Prostate gland (tissue), 2 donors: ENCODE results near the gene ZNRF1. TPM values are rescaled to one million over a fixed set of nuclear protein-coding genes. Genes with fewer than 3 reads are reported as not detected.

Experiments used
- DNase-seq: peaks from one replicate; pipeline ENCODE4 v3.0.0-alpha.2; 2019; ENCODE audit warnings: low spot score
- H3K27ac ChIP-seq, 2 donors: fragments of 200-600 bp; sonication (generic); 2 replicates each; pipeline ENCODE4 v1.5.1; 2017 to 2019
- H3K27me3 ChIP-seq: fragments of 200-600 bp; sonication (generic); replicated peaks from 2 replicates; pipeline ENCODE4 v1.5.1; 2019; ENCODE audit not compliant: insufficient read depth
- H3K36me3 ChIP-seq, 2 donors: fragments of 200-600 bp; sonication (generic); 1 replicate in 1 of 2; 2 replicates in 1 of 2; pipeline versions ENCODE4 v1.5.1 to v1.8.1; 2017 to 2019
- H3K4me1 ChIP-seq: fragments of 200-600 bp; sonication (generic); replicated peaks from 2 replicates; pipeline ENCODE4 v1.5.1; 2019
- H3K4me3 ChIP-seq, 2 donors: fragments of 200-600 bp; sonication (generic); 2 replicates each; pipeline ENCODE4 v1.5.1; 2017 to 2019
- H3K9me3 ChIP-seq: fragments of 200-600 bp; sonication (generic); 2 replicates; pipeline ENCODE4 v1.5.1; 2017
- POLR2A ChIP-seq: fragments of 450-650 bp; IDR thresholded peaks from one replicate; pipeline ENCODE4 v1.6.1; 2016; ENCODE audit warnings: antibody characterized with exemption, mild to moderate bottlenecking
- POLR2AphosphoS5 ChIP-seq: sonication (generic); formaldehyde crosslinking; IDR thresholded peaks from one replicate; pipeline ENCODE4 v1.6.1; 2017; ENCODE audit warnings: antibody characterized with exemption
- WGBS: methylation state at CpG from one replicate; pipeline ENCODE4 v1.1.5; 2018; 5-methylcytosine and 5-hydroxymethylcytosine counted together
- intact Hi-C: fragments of 100-400 bp; cut with DNase I; formaldehyde crosslinking; loops from one replicate; pipeline ENCODE4 v1.14.2; 2022
- total RNA-seq, 2 donors: library from RNA; depleted of rRNA; stranded (reverse); fragments of >200 nt; gene quantifications; one replicate each; pipeline ENCODE4 v1.1.0, GENCODE V29; 2016
- TF ChIP-seq, protein P1 (sequence below), 4 experiments: fragments of 200-600 bp in 2 of 4; fragments of 450-650 bp in 2 of 4; sonication (generic) in 2 of 4; IDR thresholded peaks; 1 replicate in 3 of 4; 2 replicates in 1 of 4; pipeline ENCODE4 v1.5.1; 2016 to 2019; ENCODE audit warnings: antibody characterized with exemption in 4 of 4, mild to moderate bottlenecking in 2 of 4, moderate library complexity in 2 of 4

Gene ZNRF1
- total RNA-seq, 2 donors from 2014 or later, result 15.6 to 64.2 TPM

DNA sequence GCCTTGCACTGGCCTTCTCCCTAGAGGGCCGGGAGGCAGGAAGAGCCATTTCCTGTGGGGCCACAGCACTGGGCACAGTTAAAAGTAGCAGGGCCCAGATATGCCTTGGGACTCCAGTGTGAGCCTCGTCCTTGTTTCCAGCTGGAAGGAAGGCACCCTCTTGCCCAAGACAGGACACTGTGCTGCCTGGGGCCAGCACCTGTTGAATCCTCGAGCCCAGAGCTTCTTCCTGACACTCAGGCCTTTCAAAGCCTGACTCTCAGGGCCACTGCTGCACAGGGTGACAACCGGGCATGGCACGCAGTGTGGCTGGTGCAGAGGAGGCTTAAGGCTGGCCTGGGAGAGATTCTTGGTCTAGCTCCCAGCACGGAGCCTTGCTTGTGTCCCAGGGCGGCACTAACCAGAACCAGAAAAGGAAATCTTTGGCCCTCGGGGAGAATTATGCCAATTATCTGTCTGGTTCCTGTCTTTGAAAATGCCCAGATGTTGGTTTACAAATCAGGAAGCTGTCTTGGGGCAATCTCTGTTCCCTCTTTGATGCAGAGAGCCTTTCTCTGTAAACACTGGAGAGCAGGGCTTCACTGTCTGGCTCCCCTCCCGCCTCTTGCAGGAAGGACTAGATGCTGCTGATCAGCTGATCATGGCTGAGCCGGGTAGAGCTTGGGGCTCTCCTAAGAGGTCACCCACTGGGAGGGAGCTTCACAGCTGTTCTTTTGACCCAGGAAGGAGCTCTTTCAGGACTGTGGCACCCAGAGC is 106.7 kb downstream of the ZNRF1 start:
- no peaks in the 10 kb centered on the region for H3K4me1 ChIP-seq

DNA sequence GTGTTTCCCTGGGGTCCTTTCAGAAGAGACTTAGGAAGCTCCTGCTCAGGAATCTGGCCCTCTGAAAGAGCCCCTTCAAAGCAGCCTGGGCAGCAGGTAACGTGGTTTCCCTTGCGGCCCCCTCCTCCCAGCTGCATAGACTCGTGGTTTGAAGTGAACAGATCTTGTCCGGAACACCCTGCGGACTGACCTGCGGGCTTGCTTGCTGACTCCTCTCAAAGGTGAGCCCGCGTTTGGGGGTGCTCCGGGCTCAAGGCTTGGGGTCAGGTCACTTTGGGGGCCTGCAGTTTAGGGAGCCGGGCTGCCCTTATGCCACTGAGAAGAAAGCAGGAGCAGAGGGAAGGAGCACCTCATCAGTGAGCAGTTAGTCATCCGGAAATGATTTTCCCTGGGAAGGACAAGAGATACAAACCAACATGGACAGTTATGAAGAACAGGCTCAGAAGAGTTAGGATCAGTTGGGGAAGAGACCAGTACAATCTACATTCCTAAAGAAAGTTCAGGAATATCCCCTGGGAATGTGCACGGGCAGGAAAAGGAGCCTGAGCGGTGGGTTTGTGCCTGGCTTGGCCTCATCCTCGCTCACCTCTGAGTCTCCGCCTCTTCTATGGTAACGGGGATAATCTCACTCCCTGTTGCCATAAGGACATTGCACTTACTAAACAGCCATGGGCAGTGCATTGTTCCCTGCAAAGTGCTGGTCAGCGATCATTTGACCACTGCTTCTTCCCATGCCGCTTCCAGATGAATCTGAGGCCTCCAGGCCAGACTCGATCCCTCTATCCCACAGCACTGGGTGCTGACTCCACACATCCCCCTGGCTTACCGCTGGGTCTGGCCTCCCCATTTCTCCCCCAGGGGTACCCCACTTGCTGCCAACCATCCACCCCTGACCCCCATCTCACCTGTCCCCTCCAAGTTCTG is 107.8 kb downstream of the ZNRF1 start:
- no peak for TF ChIP-seq POLR2AphosphoS5
- no peak for TF ChIP-seq POLR2A
- TF ChIP-seq, protein P1, sequence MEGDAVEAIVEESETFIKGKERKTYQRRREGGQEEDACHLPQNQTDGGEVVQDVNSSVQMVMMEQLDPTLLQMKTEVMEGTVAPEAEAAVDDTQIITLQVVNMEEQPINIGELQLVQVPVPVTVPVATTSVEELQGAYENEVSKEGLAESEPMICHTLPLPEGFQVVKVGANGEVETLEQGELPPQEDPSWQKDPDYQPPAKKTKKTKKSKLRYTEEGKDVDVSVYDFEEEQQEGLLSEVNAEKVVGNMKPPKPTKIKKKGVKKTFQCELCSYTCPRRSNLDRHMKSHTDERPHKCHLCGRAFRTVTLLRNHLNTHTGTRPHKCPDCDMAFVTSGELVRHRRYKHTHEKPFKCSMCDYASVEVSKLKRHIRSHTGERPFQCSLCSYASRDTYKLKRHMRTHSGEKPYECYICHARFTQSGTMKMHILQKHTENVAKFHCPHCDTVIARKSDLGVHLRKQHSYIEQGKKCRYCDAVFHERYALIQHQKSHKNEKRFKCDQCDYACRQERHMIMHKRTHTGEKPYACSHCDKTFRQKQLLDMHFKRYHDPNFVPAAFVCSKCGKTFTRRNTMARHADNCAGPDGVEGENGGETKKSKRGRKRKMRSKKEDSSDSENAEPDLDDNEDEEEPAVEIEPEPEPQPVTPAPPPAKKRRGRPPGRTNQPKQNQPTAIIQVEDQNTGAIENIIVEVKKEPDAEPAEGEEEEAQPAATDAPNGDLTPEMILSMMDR (IDR thresholded peaks at IDR 0.05), result no peak
- no peaks in the 10 kb centered on the region for H3K27me3 ChIP-seq
- no peak overlapping the region for H3K27ac ChIP-seq
- H3K36me3 ChIP-seq, result no peaks in the 10 kb centered on the region
- DNase-seq, result no peak
- H3K9me3 ChIP-seq, result no peaks in the 10 kb centered on the region
- H3K4me1 ChIP-seq, result no peaks in the 10 kb centered on the region
- H3K4me3 ChIP-seq, result no peak overlapping the region
- intact Hi-C loops, result loop anchor here (10.0 kb wide), 1 partner anchor 62 kb away; no protein-coding TSS in a partner anchor
- 91% methylated on average over 20 of the region's 20 CpGs for WGBS

More for the DNA sequence above, 106.7 kb downstream of the ZNRF1 start:
- no peak for DNase-seq
- no peak overlapping the region for H3K4me3 ChIP-seq
- no peak for TF ChIP-seq POLR2A
- TF ChIP-seq, protein P1 (IDR thresholded peaks at IDR 0.05), result no peak
- TF ChIP-seq POLR2AphosphoS5, result no peak
- 44% methylated on average over 10 of the region's 10 CpGs for WGBS
- no peaks in the 10 kb centered on the region for H3K9me3 ChIP-seq
- intact Hi-C loops, result loop anchor here (10.0 kb wide), 1 partner anchor 61 kb away; no protein-coding TSS in a partner anchor
- peak overlapping the region in 1 of 2 donors; percentile 32 for H3K27ac ChIP-seq
- H3K27me3 ChIP-seq, result no peaks in the 10 kb centered on the region
- H3K36me3 ChIP-seq, result no peaks in the 10 kb centered on the region

DNA sequence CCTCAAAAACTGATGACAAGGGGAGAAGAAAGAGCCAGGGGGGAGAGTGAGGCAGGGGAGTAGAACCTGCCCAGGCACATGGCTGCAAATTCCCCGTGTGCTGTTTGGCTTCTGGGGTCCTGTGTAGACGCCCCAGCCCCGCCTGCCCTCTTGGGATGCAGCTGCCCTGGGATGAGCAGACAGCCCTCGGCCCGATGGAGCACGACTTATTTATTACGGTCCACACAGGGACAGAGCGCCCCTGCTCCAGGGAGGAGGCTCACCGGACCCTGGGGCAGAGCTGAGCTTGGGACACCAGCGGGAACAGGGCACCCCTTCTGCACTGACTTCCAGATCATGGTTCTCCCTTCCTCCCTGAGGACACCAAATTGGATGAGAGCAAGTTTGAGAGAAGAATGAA is 108.7 kb downstream of the ZNRF1 start:
- no peak for DNase-seq
- WGBS, result 77% methylated on average over 10 of the region's 10 CpGs

DNA sequence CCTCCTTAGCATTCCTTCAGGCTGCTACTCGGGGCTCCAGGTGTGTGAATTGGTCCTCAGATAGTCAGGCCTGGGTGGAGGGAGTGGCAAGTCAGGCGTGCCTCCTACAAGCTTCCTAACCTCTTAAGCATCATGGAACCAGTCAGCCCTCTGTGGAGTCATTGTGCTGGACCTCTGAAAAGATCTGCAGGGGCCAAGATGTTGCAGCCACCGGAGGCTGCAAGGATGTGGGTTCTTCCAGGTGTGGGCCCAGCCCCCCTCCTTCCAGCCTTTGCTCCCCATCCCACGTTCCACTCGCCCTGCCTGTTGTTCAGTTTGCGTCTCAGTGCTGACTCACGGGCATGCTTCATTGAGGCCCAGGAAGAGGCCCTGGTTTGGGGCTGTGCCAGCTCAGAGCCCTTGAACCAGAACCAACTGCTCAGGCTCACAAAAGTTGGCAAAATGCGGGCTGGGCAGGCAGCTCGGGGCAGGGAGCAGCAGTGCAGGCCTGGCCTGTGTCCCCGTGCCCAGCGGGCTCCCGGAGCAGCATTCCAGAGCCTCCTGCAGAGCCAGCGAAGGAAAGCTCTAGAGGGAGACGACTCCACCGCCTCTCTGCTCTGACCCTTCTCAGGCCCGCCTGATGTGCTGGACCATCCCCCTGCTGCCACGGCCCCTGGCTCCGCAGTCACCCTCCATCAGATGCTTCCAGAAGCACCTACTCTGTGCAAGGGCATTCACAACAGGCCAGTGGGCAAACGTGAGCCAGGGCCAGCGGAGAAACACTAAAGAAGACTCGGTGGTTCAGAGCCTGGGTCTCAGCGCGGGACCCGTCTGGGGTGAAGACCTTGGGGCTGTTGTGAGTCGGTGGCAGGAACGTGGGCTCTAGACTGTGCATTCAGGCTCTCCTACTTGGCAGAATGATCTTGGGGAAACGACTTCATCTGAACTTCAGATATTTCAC is 110.2 kb downstream of the ZNRF1 start:
- peak; percentile 69 for TF ChIP-seq POLR2AphosphoS5
- TF ChIP-seq, protein P1 (IDR thresholded peaks at IDR 0.05), result peak in 1 of 4 experiments; percentile 6
- TF ChIP-seq POLR2A, result peak; percentile 20
- intact Hi-C loops, result loop anchor here (10.0 kb wide), 1 partner anchor 64 kb away; no protein-coding TSS in a partner anchor
- Histone ChIP-seq H3K9me3 (no peaks in the 10 kb centered on the region), H3K27me3 (no peaks in the 10 kb centered on the region), H3K4me3 (no peak overlapping the region), H3K4me1 (no peaks in the 10 kb centered on the region), H3K36me3 (no peaks in the 10 kb centered on the region), H3K27ac (peak overlapping the region; percentile 52 to 65)
- DNase-seq, result peak; percentile 79
- WGBS, result 38% methylated on average over 23 of the region's 27 CpGs

More for the DNA sequence above, 108.7 kb downstream of the ZNRF1 start:
- no peaks in the 10 kb centered on the region for H3K4me1 ChIP-seq
- no peak overlapping the region for H3K4me3 ChIP-seq
- intact Hi-C loops, result loop anchor here (10.0 kb wide), 1 partner anchor 63 kb away; no protein-coding TSS in a partner anchor
- no peak overlapping the region for H3K27ac ChIP-seq
- H3K27me3 ChIP-seq, result no peaks in the 10 kb centered on the region
- no peaks in the 10 kb centered on the region for H3K36me3 ChIP-seq
- TF ChIP-seq, protein P1 (IDR thresholded peaks at IDR 0.05), result no peak
- TF ChIP-seq POLR2A (no peak), POLR2AphosphoS5 (no peak)
- H3K9me3 ChIP-seq, result no peaks in the 10 kb centered on the region
